Right lobe of liver (tissue), 4 donors: ENCODE measurements around the gene SULF2.

Experiments
- POLR2A ChIP-seq: fragments of 450-650 bp; IDR thresholded peaks from one replicate; pipeline ENCODE4 v1.6.1; 2017; ENCODE audit warnings: antibody characterized with exemption, mild to moderate bottlenecking
- TF ChIP-seq, protein P1 (sequence below), 4 donors: fragments of 200-600 bp in 3 of 4; fragments of 450-650 bp in 1 of 4; IDR thresholded peaks; one replicate each; pipeline versions ENCODE4 v1.5.1 to v1.8.0; 2016 to 2022; ENCODE audit warnings: antibody characterized with exemption in 4 of 4, mild to moderate bottlenecking in 2 of 4
- donor health status: DM: no; HTN: no; CAD: no.
- donor health status: DM: no; HTN: no; CAD: no.
- donor health status: DM: no; HTN: yes; CAD: no.

DNA sequence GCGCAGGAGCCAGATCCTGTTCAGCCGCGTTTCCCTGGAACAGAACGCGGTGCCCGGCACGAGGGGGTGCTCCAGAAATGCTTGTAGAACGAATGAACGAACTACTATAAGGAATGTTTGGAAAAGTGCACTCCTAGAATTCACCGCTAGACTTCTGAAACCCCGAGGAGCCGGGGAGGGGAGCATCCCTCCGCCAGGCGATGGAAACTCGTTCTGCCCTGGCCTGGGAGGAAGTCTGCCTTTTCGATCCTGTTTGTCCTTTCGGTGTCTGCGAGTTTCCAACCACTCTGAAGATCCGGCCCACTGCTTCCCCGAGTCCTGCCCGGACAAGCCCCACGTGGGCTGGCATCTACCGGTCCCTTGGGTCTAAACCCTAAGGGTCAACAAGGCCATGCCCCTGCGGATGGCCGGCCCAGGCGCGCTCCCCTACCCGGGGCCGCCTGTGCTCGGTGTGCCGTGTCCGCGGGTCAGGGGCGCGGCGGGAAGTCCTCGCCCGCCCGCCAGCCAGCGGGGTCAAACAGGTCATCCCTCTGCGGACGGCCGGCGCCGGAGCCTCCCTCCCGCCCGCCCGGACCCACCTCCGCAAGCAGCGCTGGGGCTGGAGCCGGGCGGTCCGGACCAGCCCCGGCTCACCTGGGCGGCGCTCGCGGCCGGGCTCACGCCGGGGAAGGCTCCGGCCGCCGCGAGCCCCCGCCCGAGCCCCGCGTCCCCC is 526 bp downstream of the SULF2 start:
- TF ChIP-seq POLR2A = no peak
- TF ChIP-seq, protein P1, sequence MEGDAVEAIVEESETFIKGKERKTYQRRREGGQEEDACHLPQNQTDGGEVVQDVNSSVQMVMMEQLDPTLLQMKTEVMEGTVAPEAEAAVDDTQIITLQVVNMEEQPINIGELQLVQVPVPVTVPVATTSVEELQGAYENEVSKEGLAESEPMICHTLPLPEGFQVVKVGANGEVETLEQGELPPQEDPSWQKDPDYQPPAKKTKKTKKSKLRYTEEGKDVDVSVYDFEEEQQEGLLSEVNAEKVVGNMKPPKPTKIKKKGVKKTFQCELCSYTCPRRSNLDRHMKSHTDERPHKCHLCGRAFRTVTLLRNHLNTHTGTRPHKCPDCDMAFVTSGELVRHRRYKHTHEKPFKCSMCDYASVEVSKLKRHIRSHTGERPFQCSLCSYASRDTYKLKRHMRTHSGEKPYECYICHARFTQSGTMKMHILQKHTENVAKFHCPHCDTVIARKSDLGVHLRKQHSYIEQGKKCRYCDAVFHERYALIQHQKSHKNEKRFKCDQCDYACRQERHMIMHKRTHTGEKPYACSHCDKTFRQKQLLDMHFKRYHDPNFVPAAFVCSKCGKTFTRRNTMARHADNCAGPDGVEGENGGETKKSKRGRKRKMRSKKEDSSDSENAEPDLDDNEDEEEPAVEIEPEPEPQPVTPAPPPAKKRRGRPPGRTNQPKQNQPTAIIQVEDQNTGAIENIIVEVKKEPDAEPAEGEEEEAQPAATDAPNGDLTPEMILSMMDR (IDR thresholded peaks at IDR 0.05) = peak in 1 of 4 donors; percentile 17
